8988T (cell line): ENCODE results near the gene RASD1.
A peak's percentile ranks its signal among the peaks of the same experiment; 100 is the strongest.
"Not testable (repeated sequence)": the region's sequence is repeated elsewhere in the genome, so short reads cannot be mapped to it uniquely, and the experiment has no call there.

ENCODE experiments used
- DNase-seq: peaks from one replicate; pipeline ENCODE4 v3.0.0; 2011

RASD1 gene

GRCh38 chr17:17467720-17468119, 28.5 kb downstream of the RASD1 start:
- no peak for DNase-seq

- no peak for DNase-seq
Measured at GRCh38 chr17:17467016-17467415, 29.2 kb downstream of the RASD1 start.

- DNase-seq = no peak
Measured at GRCh38 chr17:17466511-17466910, 29.7 kb downstream of the RASD1 start.

- not testable (repeated sequence) for DNase-seq
Measured at GRCh38 chr17:17465878-17466277, 30.3 kb downstream of the RASD1 start.

GRCh38 chr17:17463821-17464220, 32.4 kb downstream of the RASD1 start:
- no peak for DNase-seq

GRCh38 chr17:17462048-17462824, 34.0 kb downstream of the RASD1 start:
- no peak for DNase-seq

GRCh38 chr17:17460038-17460437, 36.2 kb downstream of the RASD1 start:
- no peak for DNase-seq

GRCh38 chr17:17457680-17458079, 38.5 kb downstream of the RASD1 start:
- no peak for DNase-seq

- DNase-seq = no peak
Measured at GRCh38 chr17:17456251-17456650, 39.9 kb downstream of the RASD1 start.

GRCh38 chr17:17455173-17455572, 41.0 kb downstream of the RASD1 start:
- DNase-seq = no peak

GRCh38 chr17:17454700-17455099, 41.5 kb downstream of the RASD1 start:
- not testable (repeated sequence) for DNase-seq

GRCh38 chr17:17454276-17454675, 41.9 kb downstream of the RASD1 start:
- no peak for DNase-seq

- DNase-seq = no peak
Measured at GRCh38 chr17:17453088-17453487, 43.1 kb downstream of the RASD1 start.

- no peak for DNase-seq
Measured at GRCh38 chr17:17448723-17449122, 47.5 kb downstream of the RASD1 start.

GRCh38 chr17:17448076-17448475, 48.1 kb downstream of the RASD1 start:
- DNase-seq = no peak

GRCh38 chr17:17447264-17447663, 48.9 kb downstream of the RASD1 start:
- no peak for DNase-seq

- DNase-seq = no peak
Measured at GRCh38 chr17:17446666-17447155, 49.5 kb downstream of the RASD1 start.

GRCh38 chr17:17445925-17446665, 50.1 kb downstream of the RASD1 start:
- DNase-seq = peak; percentile 39

GRCh38 chr17:17445296-17445924, 50.8 kb downstream of the RASD1 start:
- no peak for DNase-seq
